ENCODE data around the gene ACADL.

DNA sequence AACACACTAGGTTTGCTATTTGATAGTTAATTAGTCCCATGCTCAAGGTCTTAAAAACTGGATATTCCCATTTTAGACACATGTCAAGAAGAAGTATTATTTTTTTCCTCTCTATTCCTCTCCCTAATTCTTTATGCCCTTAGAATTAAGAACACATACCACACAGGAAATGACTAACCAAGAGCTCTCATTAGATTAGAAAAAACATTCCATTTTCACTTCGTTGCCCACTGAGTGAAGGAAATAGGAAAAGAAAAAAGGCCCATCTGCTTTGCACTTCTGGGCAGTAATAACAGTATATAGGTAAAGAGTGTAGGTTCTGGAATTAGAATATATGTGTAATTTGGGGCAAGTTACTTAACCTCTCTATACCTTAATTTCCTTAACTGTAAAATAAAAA is 26.9 kb downstream of the ACADL start:
- TF ChIP-seq EZH2 (IDR thresholded peaks at IDR 0.05; ENCODE audit: low read depth), result no peak
- TF ChIP-seq, protein P1, sequence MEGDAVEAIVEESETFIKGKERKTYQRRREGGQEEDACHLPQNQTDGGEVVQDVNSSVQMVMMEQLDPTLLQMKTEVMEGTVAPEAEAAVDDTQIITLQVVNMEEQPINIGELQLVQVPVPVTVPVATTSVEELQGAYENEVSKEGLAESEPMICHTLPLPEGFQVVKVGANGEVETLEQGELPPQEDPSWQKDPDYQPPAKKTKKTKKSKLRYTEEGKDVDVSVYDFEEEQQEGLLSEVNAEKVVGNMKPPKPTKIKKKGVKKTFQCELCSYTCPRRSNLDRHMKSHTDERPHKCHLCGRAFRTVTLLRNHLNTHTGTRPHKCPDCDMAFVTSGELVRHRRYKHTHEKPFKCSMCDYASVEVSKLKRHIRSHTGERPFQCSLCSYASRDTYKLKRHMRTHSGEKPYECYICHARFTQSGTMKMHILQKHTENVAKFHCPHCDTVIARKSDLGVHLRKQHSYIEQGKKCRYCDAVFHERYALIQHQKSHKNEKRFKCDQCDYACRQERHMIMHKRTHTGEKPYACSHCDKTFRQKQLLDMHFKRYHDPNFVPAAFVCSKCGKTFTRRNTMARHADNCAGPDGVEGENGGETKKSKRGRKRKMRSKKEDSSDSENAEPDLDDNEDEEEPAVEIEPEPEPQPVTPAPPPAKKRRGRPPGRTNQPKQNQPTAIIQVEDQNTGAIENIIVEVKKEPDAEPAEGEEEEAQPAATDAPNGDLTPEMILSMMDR (conservative IDR thresholded peaks at IDR 0.05), result no peak

Data from PC-9 (cell line).